Stimulated activated CD8-positive, alpha-beta memory T cell treated with anti-CD3 and anti-CD28 coated beads, Interleukin-15, amount 100 ng/mL, for 48 hours (primary cell): ENCODE data around the gene THAP4.
A peak's percentile ranks its signal among the peaks of the same experiment; 100 is the strongest.

Experiments
- DNase-seq, 2 donors: peaks; one replicate each; pipeline ENCODE4 v3.0.0-alpha.2; 2020; ENCODE audit warnings: low read depth in 2 of 2

The THAP4 gene

DNA sequence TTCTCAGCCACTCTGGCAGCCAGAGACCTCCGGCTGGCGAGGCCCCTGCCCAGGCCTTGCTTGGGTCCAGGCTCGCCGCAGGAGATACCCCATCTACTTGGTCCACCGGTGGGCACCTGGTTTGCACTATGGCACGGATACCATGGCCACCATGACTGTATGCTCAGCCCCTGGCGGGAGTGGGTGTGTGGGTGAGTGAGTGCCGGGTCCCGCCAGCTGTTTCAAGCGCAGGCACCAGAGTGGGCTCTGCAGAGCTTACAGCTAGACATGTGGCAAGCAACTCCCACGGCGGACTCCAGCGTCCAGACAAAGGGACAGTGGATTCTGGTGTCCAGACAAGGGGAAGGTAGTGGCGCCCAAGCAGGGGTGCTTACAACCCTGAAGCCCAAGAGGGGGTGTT, 2.0 kb upstream of the THAP4 start:
- no peak for DNase-seq

DNA sequence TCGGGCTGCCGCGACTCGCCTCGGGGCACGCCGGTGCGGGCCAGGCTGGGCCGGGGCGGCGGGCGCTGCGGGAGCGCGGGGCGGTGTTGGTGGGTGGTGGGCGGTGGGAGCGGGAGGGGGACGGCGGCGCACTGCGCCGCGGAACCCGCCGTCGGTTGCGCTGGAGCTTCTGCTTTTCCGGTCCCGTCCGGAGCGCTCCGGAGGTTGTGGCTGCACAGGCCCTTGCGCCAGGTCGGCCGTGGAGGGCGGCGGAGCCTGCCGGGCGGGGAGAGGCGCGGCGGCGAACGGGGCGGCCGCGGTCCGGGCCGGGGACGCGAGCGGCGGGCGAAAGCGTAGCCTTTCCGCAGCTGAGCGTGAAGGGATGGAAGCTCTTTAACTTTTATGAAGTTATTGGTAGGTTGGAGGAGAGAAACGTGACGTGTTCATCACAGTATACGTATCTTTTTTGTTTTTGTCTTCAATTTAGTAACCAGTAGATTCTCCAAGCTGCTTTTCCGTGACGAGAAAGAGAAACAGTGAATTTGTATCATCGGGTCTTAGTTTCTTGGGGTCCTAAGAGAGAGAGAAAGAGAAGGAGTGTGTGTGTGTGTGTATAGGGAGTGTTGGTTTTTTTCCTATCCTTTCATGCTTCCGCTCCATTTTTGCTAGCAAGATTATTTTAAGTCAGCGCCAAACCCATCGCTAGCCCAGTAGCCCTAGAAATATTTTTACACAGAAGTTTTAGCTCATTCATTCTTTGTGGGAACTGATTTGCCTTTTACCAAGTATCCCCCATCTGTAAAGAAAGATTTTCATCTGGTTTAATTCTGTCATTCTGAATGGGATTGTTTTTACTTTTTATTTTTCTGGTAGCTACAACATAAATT, 1.1 kb upstream of the THAP4 start:
- DNase-seq = peak; percentile 21 to 29

DNA sequence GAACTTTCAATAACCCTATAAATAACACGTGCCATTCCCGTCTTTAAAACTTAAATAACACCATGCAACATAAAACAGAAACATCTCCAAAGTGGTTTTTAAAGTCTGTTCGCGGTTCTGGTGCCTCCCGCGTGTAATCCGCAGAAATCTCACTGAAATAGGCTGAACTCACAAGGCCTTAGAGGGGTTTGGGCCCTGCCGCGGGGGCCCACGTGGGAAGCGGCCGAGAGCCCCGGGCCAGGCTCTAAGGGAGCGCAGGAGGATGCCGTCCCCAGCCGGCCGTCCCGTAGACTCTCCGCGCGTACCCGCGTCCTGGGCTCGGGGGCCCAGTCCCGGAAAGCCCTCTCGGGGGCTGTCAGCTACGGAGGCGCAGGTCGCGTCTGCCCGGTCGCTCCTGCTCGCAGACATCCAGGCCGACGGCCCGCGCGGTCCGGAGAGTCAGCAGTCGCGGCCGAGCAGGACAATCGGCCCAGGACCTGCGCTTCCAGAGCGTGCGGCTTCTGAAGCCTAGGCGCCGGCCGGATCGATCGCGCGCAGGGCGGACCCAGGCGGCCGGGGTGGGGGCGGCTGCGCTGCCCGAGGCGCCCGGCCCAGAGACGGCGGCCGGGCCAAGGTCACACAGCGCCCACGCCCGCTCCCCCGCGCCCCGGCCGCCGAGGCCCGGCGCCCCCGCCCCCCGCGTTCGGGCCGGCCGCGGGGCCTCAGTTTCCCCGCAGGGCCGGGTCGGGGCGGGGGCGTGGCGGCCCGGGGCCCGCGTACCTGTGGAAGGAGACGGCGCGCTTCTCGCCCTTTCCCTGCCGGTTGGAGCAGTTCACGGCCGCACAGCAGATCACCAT, 558 bp downstream of the THAP4 start:
- DNase-seq = peak; percentile 25 to 27

DNA sequence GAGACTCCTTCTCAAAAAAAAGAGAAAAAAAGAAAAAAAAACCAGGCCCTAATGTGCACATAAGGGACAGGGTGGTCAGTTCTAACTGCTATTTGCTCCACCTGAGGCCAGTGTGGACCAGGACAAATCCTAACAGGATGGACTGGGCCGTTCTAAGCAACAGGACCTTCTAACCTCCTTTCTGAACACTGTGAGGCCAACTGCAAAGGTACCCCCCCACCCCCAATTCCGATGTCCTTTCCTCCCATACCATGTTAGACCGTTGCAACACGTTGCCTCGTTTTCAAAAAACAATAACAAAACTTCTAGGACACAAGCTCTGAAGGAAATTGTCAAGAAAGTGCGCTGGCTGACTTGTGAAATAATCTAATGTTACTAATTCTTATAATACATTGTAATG, 1.2 kb downstream of the THAP4 start:
- DNase-seq = no peak

DNA sequence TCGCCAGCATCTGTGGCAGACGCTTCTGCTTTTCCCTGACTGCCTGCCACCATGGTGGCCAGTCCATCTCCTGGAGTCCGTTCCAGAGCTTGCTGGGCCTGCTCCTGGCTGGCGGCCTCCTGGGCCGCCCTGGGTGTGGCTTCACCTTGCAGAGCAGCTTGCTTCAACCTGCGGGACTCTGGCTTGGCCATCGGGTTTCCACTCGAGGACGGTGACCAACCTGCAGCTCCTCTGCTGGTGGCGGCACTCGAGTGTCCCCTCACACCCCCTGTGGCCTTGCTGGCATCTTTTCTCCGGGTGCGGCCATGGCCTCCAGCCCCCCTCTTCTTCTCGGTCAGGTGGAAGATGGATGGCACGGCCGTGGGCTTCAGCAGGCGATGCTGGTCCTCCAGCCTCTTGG, 3.4 kb downstream of the THAP4 start:
- no peak for DNase-seq

DNA sequence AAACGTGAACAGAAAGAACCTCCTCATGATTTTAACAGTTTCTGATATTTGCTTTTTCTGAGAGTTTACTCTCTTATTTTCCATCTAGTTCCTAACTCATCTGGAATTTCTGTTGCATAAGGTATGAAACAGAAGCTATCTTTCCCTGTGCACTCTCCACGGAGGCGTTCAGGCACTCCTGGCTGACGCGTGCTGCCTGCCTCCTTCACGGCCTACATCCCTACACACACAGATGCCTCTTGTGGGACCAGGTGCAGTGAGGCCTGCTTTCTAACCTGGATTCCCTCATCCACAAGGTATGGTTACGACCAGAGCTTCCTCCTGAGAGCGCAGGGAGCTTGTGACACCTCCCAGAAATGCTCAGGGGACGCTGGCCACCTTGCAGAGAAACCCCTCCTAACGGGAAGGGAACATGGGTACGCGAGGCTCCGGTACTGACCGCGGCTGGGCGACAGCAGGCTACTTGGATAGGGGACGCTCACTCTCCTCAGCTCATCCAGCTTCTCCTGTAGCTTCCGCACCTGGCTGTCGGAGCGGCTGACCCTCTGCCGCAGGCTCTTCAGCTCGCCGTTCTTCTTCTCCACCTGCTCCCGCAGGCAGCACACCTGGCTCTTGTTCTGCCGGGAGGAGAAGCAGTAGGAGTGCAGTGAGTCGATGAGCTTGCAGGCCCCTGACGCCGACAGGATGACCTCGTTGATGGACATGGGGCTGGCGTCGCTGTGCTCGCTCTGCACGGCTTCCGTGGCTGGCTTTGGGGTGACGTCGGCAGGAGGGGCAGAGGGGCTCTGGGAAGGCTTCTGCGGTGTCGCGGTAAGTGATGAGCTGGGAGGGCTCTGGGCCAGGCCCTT, 4.3 kb downstream of the THAP4 start:
- DNase-seq = no peak

DNA sequence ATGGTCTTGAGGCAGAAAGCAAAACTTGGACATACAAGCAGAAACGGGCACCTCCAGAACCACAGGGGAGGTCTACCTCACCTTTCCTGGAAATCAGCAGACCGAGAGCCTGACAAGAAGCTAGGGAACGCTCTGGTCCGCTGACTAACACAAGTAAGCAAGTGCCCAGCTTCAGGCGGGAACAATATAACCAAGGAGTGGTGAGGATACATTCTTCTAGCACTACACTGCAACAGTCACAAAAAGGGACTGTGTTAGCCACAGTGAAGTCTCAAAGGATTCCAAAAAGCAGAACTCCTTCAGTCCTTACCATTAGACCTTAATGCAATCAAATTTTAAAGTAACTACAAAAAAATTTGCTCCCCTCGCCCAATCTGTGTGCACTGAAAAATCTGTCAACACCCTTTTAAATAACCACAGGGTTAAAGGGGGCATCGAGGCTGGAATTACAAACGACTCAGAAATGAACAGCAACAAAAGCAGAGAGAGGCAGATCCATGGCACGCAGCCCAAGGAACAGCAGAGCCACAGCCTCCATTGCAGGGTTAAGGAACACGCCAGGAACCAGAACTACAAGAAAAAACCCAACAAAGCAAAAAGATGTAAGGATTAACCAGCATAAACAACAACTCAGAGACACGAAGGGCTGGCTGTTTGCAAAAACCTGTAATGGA, 7.1 kb downstream of the THAP4 start:
- no peak for DNase-seq

DNA sequence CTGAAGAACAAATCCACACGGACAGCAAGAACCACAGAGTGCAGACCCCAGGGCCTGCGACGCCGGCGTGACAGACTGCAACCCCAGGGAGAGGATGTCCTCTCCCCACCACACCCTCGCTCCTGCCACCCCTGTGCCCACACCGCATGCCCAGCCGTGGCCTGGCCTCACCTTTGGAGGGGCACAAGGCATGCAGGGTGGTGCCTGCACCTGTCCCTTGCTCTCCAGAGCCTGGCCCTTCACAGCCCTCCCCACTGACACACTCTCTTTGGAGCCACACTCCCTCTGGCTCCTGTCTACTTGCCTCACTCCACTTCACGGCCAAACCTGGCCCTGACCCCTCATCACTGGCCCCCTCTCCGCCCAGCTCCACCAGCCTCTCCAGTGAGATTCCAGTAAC, 9.3 kb downstream of the THAP4 start:
- DNase-seq = no peak

DNA sequence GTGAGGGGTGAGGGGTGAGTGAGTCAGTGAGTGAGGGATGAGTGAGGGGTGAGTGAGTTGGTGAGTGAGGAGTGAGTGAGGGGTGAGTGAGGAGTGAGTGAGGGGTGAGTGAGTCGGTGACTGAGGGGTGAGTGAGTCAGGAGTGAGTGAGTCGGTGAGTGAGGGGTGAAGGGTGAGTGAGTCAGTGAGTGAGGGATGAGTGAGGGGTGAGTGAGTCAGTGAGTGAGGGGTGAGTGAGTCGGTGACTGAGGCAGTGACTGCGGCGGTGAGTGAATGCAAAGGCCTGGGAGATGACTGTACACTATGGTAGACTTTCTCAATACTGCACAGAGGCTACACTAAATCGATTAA, 16.6 kb downstream of the THAP4 start:
- DNase-seq = peak; percentile 64 to 77

DNA sequence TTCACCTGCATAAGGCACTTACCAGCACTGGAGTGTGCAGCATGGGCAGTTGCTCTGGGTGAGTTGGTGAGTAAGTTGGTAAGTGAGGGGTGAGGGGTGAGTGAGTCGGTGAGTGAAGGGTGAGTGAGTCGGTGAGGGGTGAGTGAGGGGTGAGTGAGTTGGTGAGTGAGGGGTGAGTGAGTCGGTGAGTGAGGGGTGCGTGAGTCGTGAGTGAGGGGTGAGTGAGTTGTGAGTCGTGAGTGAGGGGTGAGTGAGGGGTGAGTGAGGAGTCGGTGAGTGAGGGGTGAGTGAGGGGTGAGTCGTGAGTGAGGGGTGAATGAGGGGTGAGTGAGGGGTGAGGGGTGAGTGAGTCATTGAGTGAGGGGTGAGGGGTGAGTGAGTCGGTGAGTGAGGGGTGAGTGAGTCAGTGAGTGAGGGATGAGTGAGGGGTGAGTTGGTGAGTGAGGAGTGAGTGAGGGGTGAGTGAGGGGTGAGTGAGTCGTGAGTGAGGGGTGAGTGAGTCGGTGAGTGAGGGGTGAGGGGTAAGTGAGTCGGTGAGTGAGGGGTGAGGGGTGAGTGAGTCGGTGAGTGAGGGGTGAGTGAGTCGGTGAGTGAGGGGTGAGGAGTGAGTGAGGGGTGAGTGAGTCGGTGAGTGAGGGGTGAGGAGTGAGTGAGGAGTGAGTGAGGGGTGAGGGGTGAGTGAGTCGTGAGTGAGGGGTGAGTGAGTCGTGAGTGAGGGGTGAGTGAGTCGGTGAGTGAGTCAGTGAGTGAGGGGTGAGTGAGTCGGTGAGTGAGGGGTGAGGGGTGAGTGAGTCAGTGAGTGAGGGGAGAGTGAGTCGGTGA, 17.1 kb downstream of the THAP4 start:
- peak in 1 of 2 donors; percentile 21 for DNase-seq

DNA sequence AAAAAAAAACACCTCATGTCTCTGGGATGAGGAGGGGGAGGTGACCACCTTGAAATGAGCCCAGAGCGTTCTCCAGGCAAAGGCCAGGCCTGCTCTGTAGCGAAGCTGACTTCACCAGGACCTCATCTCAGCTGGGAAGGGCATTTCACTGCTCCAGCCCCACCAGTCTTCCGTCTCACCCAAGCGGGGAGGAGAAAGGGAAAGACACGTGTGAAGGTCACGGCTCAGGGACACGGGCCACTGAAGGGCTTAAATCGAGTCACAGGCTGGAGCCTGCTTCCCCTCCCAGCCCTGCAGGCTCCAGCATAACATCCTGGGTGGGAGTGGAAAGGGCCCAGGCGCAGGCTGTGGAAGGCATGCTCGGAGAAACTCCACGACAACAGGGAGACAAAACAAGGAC, 18.1 kb downstream of the THAP4 start:
- no peak for DNase-seq

DNA sequence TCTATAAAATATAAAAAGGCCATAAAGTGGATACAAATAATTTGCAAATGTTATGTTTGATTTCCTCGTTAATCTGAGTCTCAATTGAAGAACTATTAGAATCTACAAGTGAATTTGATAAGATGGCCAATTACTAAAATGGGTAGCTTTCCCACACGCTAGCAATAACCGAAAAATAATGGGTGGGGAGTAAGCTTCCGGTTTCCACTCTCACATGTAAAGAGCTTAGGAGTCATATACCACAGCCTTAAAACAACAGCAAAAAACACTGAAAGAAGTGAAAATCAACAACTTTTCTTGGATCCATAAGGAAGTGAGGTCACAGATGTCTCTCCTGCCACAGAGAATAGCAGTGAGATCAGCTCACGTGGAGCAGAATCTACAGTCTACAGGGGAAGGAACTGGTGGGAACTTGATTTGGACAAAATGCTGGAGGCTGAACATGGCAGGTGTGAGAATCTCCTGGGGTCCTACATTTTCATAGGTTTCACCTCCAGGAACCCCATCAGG, 18.6 kb downstream of the THAP4 start:
- DNase-seq = no peak

DNA sequence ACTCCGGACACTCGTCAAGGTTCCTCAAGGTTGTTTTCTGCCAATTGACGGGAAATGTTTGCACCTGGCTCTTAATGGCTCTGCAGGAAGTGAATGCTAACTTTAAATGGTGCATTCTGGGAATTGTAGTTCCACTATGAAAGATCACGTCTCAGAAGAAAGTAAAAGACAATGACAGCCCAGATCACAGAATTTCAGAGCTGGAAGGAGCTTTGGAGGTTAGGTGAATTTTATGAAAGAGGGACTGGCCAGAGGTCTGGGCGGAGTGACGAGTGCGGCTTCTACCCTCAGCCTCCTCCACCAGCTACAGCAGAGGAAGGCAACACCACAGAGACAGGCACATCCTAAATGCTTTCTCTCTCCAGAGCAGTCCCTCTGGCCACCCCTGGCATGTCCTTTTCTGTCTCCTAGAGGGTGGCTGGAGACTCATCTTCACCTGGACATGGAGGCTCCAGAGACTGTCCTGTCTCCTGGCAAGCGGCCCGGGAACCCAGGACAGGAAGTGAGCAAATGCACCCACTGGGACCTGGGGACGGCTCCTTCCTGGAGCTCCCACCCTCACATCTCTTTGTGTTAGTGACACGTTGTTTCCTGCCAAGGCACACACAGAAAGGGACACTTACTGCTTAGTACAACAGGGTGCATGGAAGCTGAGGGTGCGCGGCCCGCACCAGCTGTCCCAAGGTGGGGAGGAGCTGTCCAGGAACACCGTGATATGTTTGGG, 19.4 kb downstream of the THAP4 start:
- no peak for DNase-seq

DNA sequence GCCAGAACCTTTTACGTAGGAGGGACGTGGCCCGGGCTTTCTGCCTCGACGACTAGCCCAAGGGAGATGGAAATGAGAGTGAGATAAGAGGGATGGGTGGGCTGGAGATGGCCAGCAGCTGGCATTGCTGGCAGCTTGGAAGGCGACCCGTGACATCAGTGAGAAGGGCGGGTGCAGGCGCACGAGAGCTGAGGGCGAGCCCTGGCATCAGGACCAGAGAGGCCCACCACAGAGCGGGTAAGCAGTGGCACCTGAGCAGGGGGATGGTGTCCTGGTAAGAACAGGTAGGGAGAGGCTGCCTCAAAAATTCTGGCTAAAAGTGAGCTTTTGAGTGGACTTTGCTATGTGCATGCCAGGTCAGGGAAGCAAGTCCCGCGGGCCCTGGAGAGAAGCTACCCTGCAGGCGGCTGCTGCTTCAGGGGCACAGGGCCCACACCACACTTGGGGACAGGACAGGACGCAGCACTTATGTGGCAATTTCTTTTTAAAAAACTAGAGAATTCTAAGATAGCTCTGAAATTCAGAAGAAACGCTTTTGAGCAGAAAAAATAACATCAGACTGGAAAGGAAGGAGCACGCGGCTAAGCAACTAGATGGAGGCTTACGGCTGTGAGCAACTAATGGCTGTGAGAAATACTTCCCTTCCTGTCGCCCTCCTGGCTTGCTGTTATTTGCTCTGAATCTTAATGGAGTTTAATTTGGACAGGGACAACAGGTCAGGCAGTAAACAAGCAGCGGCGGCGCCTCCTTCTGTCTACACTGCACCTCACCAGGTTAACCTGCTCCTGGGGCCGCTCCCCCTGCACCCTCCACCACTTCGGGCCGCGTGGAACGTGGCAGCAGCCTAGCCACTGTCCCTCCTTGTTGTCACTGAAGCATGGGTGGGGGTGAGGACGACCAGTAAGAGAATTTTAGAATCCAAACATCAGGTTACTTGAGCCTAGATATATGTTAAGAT, 20.5 kb downstream of the THAP4 start:
- no peak for DNase-seq

DNA sequence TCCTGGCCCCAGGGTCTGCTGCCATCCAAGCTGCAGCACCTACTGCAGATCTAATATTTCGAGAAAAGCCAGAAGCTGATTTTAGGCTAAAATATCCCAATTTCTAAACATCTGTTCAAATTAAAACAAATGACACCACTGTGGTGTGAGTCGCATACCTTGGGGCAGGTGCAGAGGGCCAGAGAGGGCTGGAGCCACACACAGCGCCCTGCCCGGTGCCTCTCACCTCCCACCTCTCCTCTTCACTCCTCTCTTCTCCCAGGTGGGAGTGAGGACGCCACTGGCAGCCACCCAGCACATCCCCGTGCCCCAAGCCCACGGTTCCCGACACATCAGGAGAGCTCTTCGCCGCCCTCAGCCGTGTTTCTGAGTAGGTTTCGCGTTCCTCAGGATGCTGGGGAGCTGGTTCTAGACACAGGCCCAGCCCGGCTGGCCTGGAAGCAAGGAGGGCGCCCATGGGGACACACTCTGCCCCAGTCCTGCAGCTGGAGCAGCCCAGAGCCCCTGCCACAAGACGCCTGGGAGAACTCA, 21.4 kb downstream of the THAP4 start:
- no peak for DNase-seq

DNA sequence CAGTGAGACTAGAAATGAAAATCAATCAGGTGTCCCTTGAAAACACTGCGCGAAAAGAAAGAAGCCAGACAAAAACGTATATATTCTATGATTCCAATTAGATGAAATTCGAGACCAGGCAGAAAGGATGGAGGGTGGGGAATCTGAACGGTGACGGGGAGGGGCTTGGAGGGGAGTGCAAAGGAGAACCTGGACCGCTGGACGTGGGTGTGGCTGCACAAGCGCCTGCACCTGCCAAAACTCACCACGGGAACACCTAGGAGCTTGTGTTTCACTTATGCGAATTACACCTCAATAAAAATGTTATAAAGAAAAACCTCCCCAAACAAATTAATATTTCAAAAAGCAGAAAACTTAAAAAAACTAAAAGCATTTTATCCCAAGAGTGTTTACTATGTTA, 21.9 kb downstream of the THAP4 start:
- no peak for DNase-seq

DNA sequence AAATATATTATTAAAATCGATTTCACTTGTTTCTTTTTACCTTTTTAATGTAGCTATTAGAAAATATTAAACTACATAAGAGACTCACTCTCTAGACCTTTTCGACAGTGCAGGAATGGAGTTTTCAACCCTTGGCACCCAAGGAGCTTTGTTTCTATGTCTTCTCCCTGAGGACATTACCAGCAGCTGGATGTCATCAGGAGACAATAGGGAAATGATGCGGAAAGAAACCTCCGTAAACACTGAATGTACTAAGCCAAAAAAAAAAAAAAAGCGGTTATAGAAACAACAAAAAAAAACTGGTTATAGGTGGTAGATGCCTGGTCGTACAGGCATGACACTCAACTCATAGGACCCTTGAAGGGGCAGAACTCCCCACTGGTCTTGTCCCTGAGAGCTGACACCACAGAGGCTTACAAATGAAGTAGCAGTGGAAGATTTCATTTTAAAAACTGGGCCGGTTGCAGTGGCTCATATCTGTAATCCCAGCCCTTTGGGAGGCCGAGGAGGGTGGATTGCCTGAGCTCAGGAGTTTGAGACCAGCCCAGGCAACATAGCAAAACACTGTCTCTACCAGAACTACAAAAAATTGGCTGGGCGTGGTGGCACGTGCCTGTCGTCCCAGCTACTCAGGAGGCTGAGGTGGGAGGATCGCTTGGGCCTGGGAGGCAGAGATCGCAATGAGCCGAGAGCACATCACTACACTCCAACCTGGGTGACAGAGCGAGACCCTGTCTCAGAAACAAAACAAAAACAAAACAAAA, 23.8 kb downstream of the THAP4 start:
- DNase-seq = no peak
